Measurements from ENCODE around the gene CAV2. TPM values are rescaled to one million over a fixed set of nuclear protein-coding genes. Genes with fewer than 3 reads are reported as not detected.

CAV2 gene
- total RNA-seq, 4 donors from 2014 or later, result 125 to 148 (median 129) TPM

DNA sequence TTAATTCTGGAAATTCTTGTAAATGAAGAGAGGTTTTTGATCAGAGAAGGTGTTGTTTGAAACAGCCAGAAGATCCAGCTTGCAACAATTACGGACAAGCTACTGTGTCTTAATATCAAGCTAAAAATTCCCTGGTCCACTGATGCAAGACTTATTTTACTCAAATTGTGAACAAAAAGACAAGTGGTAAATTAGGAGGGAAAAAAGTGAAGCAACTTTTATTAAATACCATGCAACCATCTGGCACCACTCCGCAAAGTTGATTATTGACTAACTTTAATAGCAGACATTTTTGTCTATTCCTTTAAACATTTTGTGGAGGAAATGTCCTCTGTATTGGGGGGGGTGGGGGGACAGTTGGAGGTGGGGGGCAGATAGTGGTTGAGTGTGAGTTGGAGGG lies 5.1 kb upstream of the CAV2 start:
- H3K4me1 ChIP-seq, result peaks cover 12 to 52% (median 37%) of the 10 kb centered on the region in 4 donors
- DNase-seq (ENCODE audit: extremely low spot score), result no peak
- H3K27ac ChIP-seq (replicated peaks in 1 of 4), result peak overlapping the region in 1 of 4 donors; percentile 52
- no peaks in the 10 kb centered on the region for H3K36me3 ChIP-seq
- H3K4me3 ChIP-seq, result no peak overlapping the region
- H3K9me3 ChIP-seq, result no peaks in the 10 kb centered on the region
- WGBS, result 96% methylated on average over 2 of the region's 2 CpGs
- H3K27me3 ChIP-seq, result no peaks in the 10 kb centered on the region
- intact Hi-C loops (cut with DNase I), result no loop called here
- TF ChIP-seq, protein P1, sequence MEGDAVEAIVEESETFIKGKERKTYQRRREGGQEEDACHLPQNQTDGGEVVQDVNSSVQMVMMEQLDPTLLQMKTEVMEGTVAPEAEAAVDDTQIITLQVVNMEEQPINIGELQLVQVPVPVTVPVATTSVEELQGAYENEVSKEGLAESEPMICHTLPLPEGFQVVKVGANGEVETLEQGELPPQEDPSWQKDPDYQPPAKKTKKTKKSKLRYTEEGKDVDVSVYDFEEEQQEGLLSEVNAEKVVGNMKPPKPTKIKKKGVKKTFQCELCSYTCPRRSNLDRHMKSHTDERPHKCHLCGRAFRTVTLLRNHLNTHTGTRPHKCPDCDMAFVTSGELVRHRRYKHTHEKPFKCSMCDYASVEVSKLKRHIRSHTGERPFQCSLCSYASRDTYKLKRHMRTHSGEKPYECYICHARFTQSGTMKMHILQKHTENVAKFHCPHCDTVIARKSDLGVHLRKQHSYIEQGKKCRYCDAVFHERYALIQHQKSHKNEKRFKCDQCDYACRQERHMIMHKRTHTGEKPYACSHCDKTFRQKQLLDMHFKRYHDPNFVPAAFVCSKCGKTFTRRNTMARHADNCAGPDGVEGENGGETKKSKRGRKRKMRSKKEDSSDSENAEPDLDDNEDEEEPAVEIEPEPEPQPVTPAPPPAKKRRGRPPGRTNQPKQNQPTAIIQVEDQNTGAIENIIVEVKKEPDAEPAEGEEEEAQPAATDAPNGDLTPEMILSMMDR (IDR thresholded peaks at IDR 0.05), result no peak

DNA sequence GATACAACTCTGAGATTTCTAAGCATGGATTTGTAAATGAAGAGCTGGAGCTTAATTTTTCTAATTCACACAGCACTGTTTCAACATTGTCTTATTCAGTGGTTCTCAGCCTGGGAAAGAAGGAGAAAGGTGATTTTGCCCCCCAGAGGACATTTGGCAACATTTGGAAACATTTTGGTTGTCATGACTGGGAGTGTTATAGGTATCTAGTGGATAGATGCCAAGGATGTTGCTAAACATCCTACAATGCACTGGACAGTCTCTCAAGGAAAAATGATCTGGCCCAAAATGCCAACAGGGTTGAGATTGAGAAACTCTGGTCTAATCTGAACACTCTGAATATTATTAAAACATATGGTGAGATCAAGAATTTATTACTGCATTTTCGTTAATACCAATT lies 3.8 kb upstream of the CAV2 start:
- H3K9me3 ChIP-seq, result no peaks in the 10 kb centered on the region
- H3K36me3 ChIP-seq, result no peaks in the 10 kb centered on the region
- peaks cover 15 to 53% (median 33%) of the 10 kb centered on the region in 4 donors for H3K4me1 ChIP-seq
- TF ChIP-seq, protein P1 (IDR thresholded peaks at IDR 0.05), result no peak
- no peak for TF ChIP-seq POLR2A (IDR thresholded peaks at IDR 0.05; ENCODE audit: low read depth)
- no peak for TF ChIP-seq POLR2AphosphoS5 (IDR thresholded peaks at IDR 0.05)
- no peak for TF ChIP-seq EP300 (IDR thresholded peaks at IDR 0.05)
- no peak overlapping the region for H3K4me3 ChIP-seq
- 100% methylated on average over 1 of the region's 1 CpG for WGBS
- DNase-seq (ENCODE audit: extremely low spot score), result no peak
- intact Hi-C loops (cut with DNase I), result loop anchor here (5.0 kb wide), 1 partner anchor 48 kb away; no protein-coding TSS in a partner anchor
- H3K27ac ChIP-seq (replicated peaks in 1 of 4), result peak overlapping the region; percentile 31 to 52 (median 43)
- no peaks in the 10 kb centered on the region for H3K27me3 ChIP-seq

DNA sequence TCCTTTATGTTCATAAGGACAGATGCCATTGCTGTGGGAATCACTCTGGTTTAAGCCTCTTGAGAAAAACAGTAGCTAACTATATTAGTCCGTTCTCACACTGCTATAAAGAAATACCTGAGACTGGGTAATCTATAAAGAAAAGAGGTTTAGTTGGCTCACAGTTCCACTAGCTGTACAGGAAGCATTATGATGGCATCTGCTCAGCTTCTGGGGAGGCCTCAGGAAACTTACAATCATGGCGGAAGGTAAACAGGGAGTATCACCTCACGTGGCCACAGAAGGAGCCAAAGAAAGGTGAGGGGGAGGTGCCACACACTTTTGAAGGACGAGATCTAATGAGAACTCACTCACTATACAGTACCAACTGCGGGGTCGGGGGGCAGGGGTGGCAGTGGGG lies 2.9 kb upstream of the CAV2 start:
- no peaks in the 10 kb centered on the region for H3K27me3 ChIP-seq
- no peak overlapping the region for H3K4me3 ChIP-seq
- TF ChIP-seq, protein P1 (IDR thresholded peaks at IDR 0.05), result no peak
- TF ChIP-seq POLR2AphosphoS5 (IDR thresholded peaks at IDR 0.05) (no peak), POLR2A (IDR thresholded peaks at IDR 0.05; ENCODE audit: low read depth) (no peak), EP300 (IDR thresholded peaks at IDR 0.05) (no peak)
- no peak for DNase-seq (ENCODE audit: extremely low spot score)
- intact Hi-C loops (cut with DNase I), result loop anchor here (5.0 kb wide), 1 partner anchor 49 kb away; no protein-coding TSS in a partner anchor
- H3K9me3 ChIP-seq, result no peaks in the 10 kb centered on the region
- peak overlapping the region in 3 of 4 donors; percentile 1 to 16 (median 1) for H3K27ac ChIP-seq (replicated peaks in 1 of 4)
- peaks cover 19 to 55% (median 35%) of the 10 kb centered on the region in 4 donors for H3K4me1 ChIP-seq
- no peaks in the 10 kb centered on the region for H3K36me3 ChIP-seq
- 95% methylated on average over 6 of the region's 6 CpGs for WGBS

DNA sequence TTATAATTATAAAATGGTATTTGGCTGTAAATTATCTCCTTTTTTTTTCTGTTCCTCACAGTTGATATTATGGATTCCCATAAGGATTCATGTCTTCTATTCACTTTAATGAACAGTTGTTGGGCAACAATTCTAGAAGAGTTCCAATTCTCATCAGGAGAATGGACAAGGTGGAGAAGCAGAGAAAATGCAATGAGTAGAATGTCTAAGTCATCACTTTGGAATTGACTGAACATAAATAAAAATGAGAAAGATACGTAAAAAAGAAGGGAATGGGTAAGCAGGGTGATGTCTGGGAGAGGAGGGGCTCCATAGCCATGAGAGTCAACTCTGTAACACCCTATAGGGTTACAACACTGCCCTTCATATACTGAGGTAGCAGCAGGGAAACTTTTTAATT lies 1.8 kb upstream of the CAV2 start:
- TF ChIP-seq POLR2AphosphoS5 (IDR thresholded peaks at IDR 0.05) (no peak), POLR2A (IDR thresholded peaks at IDR 0.05; ENCODE audit: low read depth) (no peak), EP300 (IDR thresholded peaks at IDR 0.05) (no peak)
- TF ChIP-seq, protein P1 (IDR thresholded peaks at IDR 0.05), result no peak
- no peaks in the 10 kb centered on the region for H3K27me3 ChIP-seq
- WGBS, result 54% methylated on average over 1 of the region's 1 CpG
- no peak overlapping the region for H3K4me3 ChIP-seq
- intact Hi-C loops (cut with DNase I), result loop anchor here (5.0 kb wide), 1 partner anchor 50 kb away; no protein-coding TSS in a partner anchor
- H3K4me1 ChIP-seq, result peaks cover 19 to 59% (median 41%) of the 10 kb centered on the region in 4 donors
- no peaks in the 10 kb centered on the region for H3K9me3 ChIP-seq
- peaks cover 0 to under 1% (median 0%) of the 10 kb centered on the region in 4 donors for H3K36me3 ChIP-seq
- peak overlapping the region; percentile 94 to 99 (median 98) for H3K27ac ChIP-seq (replicated peaks in 1 of 4)
- DNase-seq (ENCODE audit: extremely low spot score), result no peak

Measured in esophagus muscularis mucosa (tissue), 4 donors.